ENCODE data around the gene FAM120B.

FAM120B gene

DNA sequence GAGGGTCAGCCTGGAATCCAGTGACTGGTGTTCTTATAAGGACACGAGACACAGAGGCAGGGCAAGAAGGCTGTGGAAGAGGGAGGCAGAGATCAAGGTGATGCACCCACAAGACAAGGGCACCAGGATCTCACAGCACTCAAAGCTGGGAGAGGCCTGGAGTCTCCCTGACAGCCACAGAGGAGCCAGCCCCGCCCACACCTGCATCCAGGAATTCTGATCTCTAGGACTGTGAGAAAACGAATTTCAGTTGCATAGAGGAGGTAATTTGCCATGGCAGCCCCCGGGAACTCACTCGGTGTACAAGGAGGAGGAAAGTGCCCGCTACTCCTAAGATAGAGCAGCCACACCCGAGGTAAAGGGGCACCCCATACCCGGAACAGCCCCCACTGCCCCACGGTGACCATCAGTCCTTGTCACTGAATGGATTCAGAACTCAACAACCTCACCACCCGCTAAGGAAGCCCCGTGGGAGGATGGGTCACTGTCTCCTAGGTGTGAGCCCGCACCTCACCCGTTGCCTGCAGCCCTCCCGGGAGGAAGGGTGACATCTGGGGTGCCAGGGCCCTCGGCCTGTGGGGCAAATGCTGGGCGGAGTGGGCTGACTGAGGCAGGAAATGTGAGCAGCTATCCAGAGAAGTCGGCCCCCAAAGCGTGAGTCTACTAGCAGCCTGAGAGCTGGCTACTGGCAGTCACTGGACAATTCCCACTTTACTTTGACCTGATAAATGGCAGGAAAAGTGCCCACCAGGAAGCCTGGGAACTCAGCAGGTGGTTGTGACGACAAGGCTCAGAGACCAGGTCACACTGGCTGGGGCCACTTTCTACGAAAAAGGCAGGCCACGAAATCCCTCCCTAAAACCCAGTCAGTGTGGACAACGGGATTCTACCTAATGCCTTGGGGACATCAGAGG is 38.1 kb upstream of the FAM120B start:
- peaks cover 5% of the 10 kb centered on the region for H3K27me3 ChIP-seq (ENCODE audit: insufficient read depth, poor library complexity, severe bottlenecking)

DNA sequence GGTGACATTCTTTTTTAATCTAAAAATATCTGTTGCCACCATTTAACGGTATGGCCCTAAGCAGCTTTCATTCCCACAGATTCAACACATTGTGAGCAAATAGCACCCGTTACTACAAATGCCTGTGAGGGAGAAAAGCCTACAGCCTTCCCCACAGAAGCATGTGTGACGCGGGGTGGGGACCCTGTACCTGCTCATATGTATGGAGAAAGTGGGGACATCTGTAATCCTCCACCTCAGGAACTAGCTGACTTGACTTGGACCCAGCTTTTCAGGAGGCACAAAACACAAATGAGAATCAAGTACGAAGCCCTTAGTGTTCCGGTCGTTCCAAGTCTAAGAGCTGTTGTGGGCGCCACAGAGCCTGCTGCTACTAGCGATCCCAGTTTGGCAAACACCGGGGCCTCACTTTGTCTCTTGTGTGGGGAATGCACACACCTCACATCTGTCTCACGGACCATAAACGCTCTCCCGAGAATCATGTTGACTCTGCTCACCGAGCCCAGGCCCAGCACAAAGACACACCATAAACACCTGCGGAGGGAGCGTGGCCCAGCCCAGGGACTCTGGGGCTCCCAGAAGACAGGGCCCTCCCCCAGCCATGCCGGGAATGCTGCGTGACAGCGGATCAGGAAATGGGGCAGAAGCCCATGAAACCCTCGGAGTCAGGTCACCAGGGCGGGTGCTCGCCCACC is 37.3 kb upstream of the FAM120B start:
- Histone ChIP-seq H3K27me3 (ENCODE audit: insufficient read depth, poor library complexity, severe bottlenecking) (peaks cover 5% of the 10 kb centered on the region), H3K4me3 (replicated peaks; ENCODE audit: insufficient read depth, low read length) (no peak overlapping the region), H3K27ac (replicated peaks) (no peak overlapping the region)
- DNase-seq (ENCODE audit: low read depth in 1 of 2, low spot score in 1 of 2): no peak
- TF ChIP-seq POLR2AphosphoS5 (IDR thresholded peaks at IDR 0.05; ENCODE audit: low read depth): no peak
- no peak for TF ChIP-seq SPI1 (IDR thresholded peaks at IDR 0.05; ENCODE audit: borderline replicate concordance, low read depth)
- no peak for TF ChIP-seq GABPA (IDR thresholded peaks at IDR 0.05; ENCODE audit: low read depth)
- TF ChIP-seq, protein P1, sequence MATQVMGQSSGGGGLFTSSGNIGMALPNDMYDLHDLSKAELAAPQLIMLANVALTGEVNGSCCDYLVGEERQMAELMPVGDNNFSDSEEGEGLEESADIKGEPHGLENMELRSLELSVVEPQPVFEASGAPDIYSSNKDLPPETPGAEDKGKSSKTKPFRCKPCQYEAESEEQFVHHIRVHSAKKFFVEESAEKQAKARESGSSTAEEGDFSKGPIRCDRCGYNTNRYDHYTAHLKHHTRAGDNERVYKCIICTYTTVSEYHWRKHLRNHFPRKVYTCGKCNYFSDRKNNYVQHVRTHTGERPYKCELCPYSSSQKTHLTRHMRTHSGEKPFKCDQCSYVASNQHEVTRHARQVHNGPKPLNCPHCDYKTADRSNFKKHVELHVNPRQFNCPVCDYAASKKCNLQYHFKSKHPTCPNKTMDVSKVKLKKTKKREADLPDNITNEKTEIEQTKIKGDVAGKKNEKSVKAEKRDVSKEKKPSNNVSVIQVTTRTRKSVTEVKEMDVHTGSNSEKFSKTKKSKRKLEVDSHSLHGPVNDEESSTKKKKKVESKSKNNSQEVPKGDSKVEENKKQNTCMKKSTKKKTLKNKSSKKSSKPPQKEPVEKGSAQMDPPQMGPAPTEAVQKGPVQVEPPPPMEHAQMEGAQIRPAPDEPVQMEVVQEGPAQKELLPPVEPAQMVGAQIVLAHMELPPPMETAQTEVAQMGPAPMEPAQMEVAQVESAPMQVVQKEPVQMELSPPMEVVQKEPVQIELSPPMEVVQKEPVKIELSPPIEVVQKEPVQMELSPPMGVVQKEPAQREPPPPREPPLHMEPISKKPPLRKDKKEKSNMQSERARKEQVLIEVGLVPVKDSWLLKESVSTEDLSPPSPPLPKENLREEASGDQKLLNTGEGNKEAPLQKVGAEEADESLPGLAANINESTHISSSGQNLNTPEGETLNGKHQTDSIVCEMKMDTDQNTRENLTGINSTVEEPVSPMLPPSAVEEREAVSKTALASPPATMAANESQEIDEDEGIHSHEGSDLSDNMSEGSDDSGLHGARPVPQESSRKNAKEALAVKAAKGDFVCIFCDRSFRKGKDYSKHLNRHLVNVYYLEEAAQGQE (IDR thresholded peaks at IDR 0.05; ENCODE audit: insufficient replicate concordance, low read depth): no peak
- TF ChIP-seq, protein P2, sequence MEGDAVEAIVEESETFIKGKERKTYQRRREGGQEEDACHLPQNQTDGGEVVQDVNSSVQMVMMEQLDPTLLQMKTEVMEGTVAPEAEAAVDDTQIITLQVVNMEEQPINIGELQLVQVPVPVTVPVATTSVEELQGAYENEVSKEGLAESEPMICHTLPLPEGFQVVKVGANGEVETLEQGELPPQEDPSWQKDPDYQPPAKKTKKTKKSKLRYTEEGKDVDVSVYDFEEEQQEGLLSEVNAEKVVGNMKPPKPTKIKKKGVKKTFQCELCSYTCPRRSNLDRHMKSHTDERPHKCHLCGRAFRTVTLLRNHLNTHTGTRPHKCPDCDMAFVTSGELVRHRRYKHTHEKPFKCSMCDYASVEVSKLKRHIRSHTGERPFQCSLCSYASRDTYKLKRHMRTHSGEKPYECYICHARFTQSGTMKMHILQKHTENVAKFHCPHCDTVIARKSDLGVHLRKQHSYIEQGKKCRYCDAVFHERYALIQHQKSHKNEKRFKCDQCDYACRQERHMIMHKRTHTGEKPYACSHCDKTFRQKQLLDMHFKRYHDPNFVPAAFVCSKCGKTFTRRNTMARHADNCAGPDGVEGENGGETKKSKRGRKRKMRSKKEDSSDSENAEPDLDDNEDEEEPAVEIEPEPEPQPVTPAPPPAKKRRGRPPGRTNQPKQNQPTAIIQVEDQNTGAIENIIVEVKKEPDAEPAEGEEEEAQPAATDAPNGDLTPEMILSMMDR (IDR thresholded peaks at IDR 0.05; ENCODE audit: insufficient read depth, low read length): no peak

More for the DNA sequence above, 38.1 kb upstream of the FAM120B start:
- TF ChIP-seq SPI1 (IDR thresholded peaks at IDR 0.05; ENCODE audit: borderline replicate concordance, low read depth) (no peak), GABPA (IDR thresholded peaks at IDR 0.05; ENCODE audit: low read depth) (no peak), POLR2AphosphoS5 (IDR thresholded peaks at IDR 0.05; ENCODE audit: low read depth) (no peak)
- TF ChIP-seq, protein P1 (IDR thresholded peaks at IDR 0.05; ENCODE audit: insufficient replicate concordance, low read depth): no peak
- TF ChIP-seq, protein P2 (IDR thresholded peaks at IDR 0.05; ENCODE audit: insufficient read depth, low read length): no peak
- Histone ChIP-seq H3K27ac (replicated peaks) (no peak overlapping the region), H3K4me3 (replicated peaks; ENCODE audit: insufficient read depth, low read length) (no peak overlapping the region)
- no peak for DNase-seq (ENCODE audit: low read depth in 1 of 2, low spot score in 1 of 2)

DNA sequence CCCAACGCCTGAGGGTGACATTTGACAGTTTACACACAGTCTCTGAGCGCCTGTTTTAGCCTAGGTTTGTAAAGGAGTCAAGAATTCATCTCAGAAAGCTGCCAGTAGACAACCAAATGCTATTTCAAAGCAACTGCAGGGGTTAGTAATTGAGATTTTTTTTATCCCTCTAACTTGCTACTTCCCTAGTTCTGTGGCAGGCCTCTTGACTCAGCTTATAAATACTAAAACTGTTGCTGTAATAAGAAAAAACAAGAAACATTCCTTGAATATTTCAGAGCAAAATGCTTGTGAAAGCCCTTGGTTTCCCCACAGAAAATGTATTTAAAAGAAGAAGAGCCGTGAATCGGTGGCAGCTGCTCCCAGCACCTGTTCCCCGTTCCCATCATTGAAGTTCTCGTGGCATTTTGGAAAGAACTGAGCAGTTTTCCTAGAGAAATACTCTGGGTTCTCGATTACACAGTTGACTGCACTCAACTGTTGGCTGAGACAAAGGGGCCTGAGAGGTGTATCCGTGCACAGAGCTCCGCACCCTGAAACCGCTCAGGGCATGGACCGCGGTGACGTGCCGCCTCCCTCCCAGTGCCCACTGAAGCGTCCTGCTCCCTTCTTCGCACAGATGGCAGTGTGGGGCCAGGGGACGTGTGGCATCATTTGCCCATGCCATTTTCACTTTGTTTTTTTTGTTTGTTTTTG is 36.6 kb upstream of the FAM120B start:
- H3K4me3 ChIP-seq (replicated peaks; ENCODE audit: insufficient read depth, low read length): no peak overlapping the region
- no peak for TF ChIP-seq SPI1 (IDR thresholded peaks at IDR 0.05; ENCODE audit: borderline replicate concordance, low read depth)
- no peak for TF ChIP-seq GABPA (IDR thresholded peaks at IDR 0.05; ENCODE audit: low read depth)
- TF ChIP-seq, protein P2 (IDR thresholded peaks at IDR 0.05; ENCODE audit: insufficient read depth, low read length): no peak
- TF ChIP-seq POLR2AphosphoS5 (IDR thresholded peaks at IDR 0.05; ENCODE audit: low read depth): no peak
- TF ChIP-seq, protein P1 (IDR thresholded peaks at IDR 0.05; ENCODE audit: insufficient replicate concordance, low read depth): no peak
- H3K27ac ChIP-seq (replicated peaks): no peak overlapping the region
- H3K27me3 ChIP-seq (ENCODE audit: insufficient read depth, poor library complexity, severe bottlenecking): peaks cover 5% of the 10 kb centered on the region
- DNase-seq (ENCODE audit: low read depth in 1 of 2, low spot score in 1 of 2): no peak

All from HL-60 (cell line).